SK-N-SH treated with all-trans-retinoic acid at 6 μM for 48 hours (cell line): Measurements from ENCODE around the gene HOXC9.

ENCODE experiments used
- ARNTL ChIP-seq: fragments of 450-650 bp; formaldehyde crosslinking; IDR thresholded peaks from 2 replicates; pipeline ENCODE4 v1.5.0; 2020; ENCODE audit warnings: low read depth, mild to moderate bottlenecking, moderate library complexity, borderline replicate concordance
- PPARA ChIP-seq: fragments of 250-450 bp; sonication (Bioruptor Pico); IDR thresholded peaks from 2 replicates; pipeline ENCODE4 v1.5.0; 2020; ENCODE audit warnings: mild to moderate bottlenecking, borderline replicate concordance
- SNAI2 ChIP-seq: fragments of 250-450 bp; sonication (Bioruptor Pico); IDR thresholded peaks from 2 replicates; pipeline ENCODE4 v1.5.0; 2020; ENCODE audit warnings: mild to moderate bottlenecking, moderate library complexity
- TCF4 ChIP-seq: fragments of 250-450 bp; sonication (Bioruptor Pico); IDR thresholded peaks from 2 replicates; pipeline ENCODE4 v1.8.0; 2021; ENCODE audit warnings: mild to moderate bottlenecking, moderate library complexity, borderline replicate concordance
- TOX ChIP-seq: fragments of 250-450 bp; sonication (Bioruptor Pico); IDR thresholded peaks from 2 replicates; pipeline ENCODE4 v1.8.0; 2021; ENCODE audit warnings: mild to moderate bottlenecking, moderate library complexity, borderline replicate concordance
- ZC3H10 ChIP-seq: fragments of 250-450 bp; sonication (Bioruptor Pico); IDR thresholded peaks from 2 replicates; pipeline ENCODE4 v1.5.1; 2021; ENCODE audit warnings: mild to moderate bottlenecking, moderate library complexity
- ZFP3 ChIP-seq: fragments of 250-450 bp; sonication (Bioruptor Pico); IDR thresholded peaks from 2 replicates; pipeline ENCODE4 v1.5.0; 2020; ENCODE audit warnings: mild to moderate bottlenecking, moderate library complexity
- ZFP30 ChIP-seq: fragments of 450-650 bp; formaldehyde crosslinking; IDR thresholded peaks from 2 replicates; pipeline ENCODE4 v1.5.0; 2022; ENCODE audit warnings: mild to moderate bottlenecking, moderate library complexity
- ZNF70 ChIP-seq: fragments of 450-650 bp; formaldehyde crosslinking; IDR thresholded peaks from 2 replicates; pipeline ENCODE4 v1.5.0; 2020; ENCODE audit warnings: mild to moderate bottlenecking, moderate library complexity
- ZNF8 ChIP-seq: fragments of 450-650 bp; formaldehyde crosslinking; IDR thresholded peaks from 2 replicates; pipeline ENCODE4 v1.5.0; 2020; ENCODE audit warnings: mild to moderate bottlenecking, moderate library complexity
- TF ChIP-seq, protein P1 (sequence below): fragments of 250-450 bp; sonication (Bioruptor Pico); IDR thresholded peaks from 2 replicates; pipeline ENCODE4 v1.8.0; 2020; ENCODE audit warnings: mild to moderate bottlenecking, moderate library complexity, borderline replicate concordance
- TF ChIP-seq, protein P2 (sequence below): fragments of 250-450 bp; sonication (Bioruptor Pico); IDR thresholded peaks from 2 replicates; pipeline ENCODE4 v1.5.1; 2020; ENCODE audit warnings: low read depth, mild to moderate bottlenecking, moderate library complexity

DNA sequence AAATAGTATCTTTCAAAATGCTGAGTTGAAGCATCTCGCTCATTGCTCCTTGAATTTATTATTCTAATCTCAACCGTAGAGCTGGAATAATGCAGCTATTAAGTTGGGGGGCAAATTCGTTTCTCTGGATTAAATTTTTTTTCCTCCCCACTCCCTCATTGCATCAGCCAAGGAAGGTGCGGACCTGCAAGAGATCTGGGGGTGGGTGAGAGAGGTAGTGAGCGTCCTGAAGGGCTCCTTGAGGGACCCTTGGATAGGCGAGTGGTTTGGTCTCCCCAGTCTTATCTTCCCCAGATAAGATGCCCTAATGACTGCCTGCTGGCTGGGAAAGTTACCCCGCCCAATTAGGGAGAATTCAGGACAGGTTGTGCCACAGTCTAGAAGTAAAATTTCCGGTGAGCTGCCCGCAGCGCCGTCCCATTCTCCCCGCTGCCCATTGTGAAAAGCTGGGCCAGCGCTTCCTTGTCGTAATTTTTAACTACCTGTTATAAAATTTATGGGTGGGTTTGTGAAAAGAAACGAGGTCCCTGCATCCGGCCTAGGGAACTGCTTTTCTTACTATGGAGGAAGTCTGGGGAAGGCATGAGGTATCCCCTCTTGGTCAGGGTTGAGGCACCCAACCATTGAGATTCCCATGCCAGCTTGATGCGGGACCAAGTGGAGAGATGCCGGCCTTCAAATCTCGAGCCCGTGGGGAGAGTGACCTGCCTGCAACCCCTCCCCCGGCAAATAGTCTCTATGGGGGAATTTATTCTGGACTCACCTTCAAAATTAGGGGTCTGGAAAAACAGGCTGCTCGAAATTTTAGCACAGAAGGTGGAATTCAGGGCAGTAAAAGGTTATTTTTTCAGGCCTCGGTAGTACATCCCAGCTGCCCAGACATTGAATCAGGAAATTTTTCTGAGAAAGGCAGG is 15.3 kb downstream of the HOXC9 start:
- TF ChIP-seq ZFP3 (CRISPR knock-in tag), result no peak
- no peak for TF ChIP-seq ZNF70 (CRISPR knock-in tag)
- no peak for TF ChIP-seq TOX (CRISPR knock-in tag)
- no peak for TF ChIP-seq ZFP30 (CRISPR knock-in tag)
- TF ChIP-seq, protein P1, sequence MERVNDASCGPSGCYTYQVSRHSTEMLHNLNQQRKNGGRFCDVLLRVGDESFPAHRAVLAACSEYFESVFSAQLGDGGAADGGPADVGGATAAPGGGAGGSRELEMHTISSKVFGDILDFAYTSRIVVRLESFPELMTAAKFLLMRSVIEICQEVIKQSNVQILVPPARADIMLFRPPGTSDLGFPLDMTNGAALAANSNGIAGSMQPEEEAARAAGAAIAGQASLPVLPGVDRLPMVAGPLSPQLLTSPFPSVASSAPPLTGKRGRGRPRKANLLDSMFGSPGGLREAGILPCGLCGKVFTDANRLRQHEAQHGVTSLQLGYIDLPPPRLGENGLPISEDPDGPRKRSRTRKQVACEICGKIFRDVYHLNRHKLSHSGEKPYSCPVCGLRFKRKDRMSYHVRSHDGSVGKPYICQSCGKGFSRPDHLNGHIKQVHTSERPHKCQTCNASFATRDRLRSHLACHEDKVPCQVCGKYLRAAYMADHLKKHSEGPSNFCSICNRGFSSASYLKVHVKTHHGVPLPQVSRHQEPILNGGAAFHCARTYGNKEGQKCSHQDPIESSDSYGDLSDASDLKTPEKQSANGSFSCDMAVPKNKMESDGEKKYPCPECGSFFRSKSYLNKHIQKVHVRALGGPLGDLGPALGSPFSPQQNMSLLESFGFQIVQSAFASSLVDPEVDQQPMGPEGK (CRISPR knock-in tag), result no peak
- no peak for TF ChIP-seq PPARA (CRISPR knock-in tag)
- no peak for TF ChIP-seq TCF4 (CRISPR knock-in tag)
- TF ChIP-seq ARNTL (CRISPR knock-in tag), result no peak
- TF ChIP-seq, protein P2, sequence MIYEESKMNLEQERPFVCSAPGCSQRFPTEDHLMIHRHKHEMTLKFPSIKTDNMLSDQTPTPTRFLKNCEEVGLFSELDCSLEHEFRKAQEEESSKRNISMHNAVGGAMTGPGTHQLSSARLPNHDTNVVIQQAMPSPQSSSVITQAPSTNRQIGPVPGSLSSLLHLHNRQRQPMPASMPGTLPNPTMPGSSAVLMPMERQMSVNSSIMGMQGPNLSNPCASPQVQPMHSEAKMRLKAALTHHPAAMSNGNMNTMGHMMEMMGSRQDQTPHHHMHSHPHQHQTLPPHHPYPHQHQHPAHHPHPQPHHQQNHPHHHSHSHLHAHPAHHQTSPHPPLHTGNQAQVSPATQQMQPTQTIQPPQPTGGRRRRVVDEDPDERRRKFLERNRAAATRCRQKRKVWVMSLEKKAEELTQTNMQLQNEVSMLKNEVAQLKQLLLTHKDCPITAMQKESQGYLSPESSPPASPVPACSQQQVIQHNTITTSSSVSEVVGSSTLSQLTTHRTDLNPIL, result no peak
- no peak for TF ChIP-seq ZC3H10 (CRISPR knock-in tag)
- TF ChIP-seq SNAI2, result no peak
- no peak for TF ChIP-seq ZNF8 (CRISPR knock-in tag)
